ENCODE data around the gene DNAAF1.
A peak's percentile ranks its signal among the peaks of the same experiment; 100 is the strongest.
"Not testable (repeated sequence)": the region's sequence is repeated elsewhere in the genome, so short reads cannot be mapped to it uniquely, and the experiment has no call there.

DNAAF1 gene

DNA sequence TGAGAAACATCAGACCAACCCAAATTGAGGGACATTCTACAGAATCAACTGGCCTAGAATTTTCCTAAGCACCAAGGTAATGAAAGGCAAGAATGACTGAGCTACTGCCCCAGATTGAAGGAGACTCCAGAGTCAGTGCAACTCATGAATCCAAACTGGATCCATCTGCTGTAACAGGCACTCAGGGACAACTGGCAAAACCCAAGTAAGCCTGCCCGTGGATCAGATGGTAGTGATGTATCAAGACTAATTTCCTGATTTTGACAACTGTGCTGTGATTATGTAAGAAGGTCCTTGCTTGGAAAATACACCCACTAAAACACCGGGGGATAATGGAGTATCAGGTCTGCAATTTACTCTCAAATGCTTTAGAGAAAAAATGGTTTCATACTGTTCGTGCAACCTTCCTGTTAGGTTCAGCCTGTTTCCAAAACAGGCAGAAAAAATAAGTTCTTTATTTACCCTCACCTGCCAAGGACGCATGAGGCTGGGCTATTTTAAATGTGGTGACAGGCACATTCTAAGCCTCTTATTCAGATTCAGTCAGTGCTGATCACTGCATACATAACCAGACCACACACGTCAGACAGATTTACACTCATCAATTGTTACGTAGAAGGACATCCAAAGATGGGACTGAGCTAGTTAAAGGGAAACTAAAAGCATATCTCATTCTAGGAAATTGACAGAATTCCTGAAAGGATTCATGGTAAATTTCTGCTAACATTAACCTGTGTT lies 35.3 kb upstream of the DNAAF1 start:
- Histone ChIP-seq H3K27ac (ENCODE audit: low read length) (peak overlapping the region; percentile 50; the same call in 1 of the 2 replicates), H2AFZ (ENCODE audit: low read depth, low read length) (no peak overlapping the region), H3K4me3 (ENCODE audit: low read depth in 1 of 2, low read length in 2 of 2) (no peak overlapping the region), H3K4me1 (ENCODE audit: insufficient read depth, low read length) (peaks cover 27% of the 10 kb centered on the region), H3K9me3 (ENCODE audit: insufficient read depth, low read length, severe bottlenecking) (no peaks in the 10 kb centered on the region), H3K4me2 (ENCODE audit: insufficient read depth, low read length) (no peak overlapping the region), H3K9ac (ENCODE audit: low read depth, low read length) (no peak overlapping the region), H3K27me3 (ENCODE audit: insufficient read depth, low read length, poor library complexity) (no peaks in the 10 kb centered on the region), H4K20me1 (ENCODE audit: insufficient read depth, low read length) (peaks cover 77% of the 10 kb centered on the region), H3K36me3 (ENCODE audit: insufficient read depth, low read length) (peaks cover 53% of the 10 kb centered on the region), H3K79me2 (ENCODE audit: insufficient read depth, low read length) (peaks cover 100% of the 10 kb centered on the region)
- DNase-seq (no peak), ATAC-seq (ENCODE audit: insufficient read depth, low read depth) (no peak)
- TF ChIP-seq, protein P1, sequence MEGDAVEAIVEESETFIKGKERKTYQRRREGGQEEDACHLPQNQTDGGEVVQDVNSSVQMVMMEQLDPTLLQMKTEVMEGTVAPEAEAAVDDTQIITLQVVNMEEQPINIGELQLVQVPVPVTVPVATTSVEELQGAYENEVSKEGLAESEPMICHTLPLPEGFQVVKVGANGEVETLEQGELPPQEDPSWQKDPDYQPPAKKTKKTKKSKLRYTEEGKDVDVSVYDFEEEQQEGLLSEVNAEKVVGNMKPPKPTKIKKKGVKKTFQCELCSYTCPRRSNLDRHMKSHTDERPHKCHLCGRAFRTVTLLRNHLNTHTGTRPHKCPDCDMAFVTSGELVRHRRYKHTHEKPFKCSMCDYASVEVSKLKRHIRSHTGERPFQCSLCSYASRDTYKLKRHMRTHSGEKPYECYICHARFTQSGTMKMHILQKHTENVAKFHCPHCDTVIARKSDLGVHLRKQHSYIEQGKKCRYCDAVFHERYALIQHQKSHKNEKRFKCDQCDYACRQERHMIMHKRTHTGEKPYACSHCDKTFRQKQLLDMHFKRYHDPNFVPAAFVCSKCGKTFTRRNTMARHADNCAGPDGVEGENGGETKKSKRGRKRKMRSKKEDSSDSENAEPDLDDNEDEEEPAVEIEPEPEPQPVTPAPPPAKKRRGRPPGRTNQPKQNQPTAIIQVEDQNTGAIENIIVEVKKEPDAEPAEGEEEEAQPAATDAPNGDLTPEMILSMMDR (IDR thresholded peaks at IDR 0.05; ENCODE audit: borderline replicate concordance, extremely low read depth, low read length, poor library complexity, severe bottlenecking): no peak

GRCh38 chr16:84110527-84110926 lies 34.6 kb upstream of the DNAAF1 start:
- TF ChIP-seq EZH2 (IDR thresholded peaks at IDR 0.05; ENCODE audit: borderline replicate concordance, low read depth, low read length, severe bottlenecking): no peak
- TF ChIP-seq, protein P1 (IDR thresholded peaks at IDR 0.05; ENCODE audit: borderline replicate concordance, extremely low read depth, low read length, poor library complexity, severe bottlenecking): no peak
- no peak overlapping the region for H3K9ac ChIP-seq (ENCODE audit: low read depth, low read length)
- H3K9me3 ChIP-seq (ENCODE audit: insufficient read depth, low read length, severe bottlenecking): no peaks in the 10 kb centered on the region
- no peak overlapping the region for H3K4me2 ChIP-seq (ENCODE audit: insufficient read depth, low read length)
- H3K4me1 ChIP-seq (ENCODE audit: insufficient read depth, low read length): peaks cover 29% of the 10 kb centered on the region
- no peak overlapping the region for H2AFZ ChIP-seq (ENCODE audit: low read depth, low read length)
- ATAC-seq (ENCODE audit: insufficient read depth, low read depth) (no peak), DNase-seq (no peak)
- H3K27me3 ChIP-seq (ENCODE audit: insufficient read depth, low read length, poor library complexity): no peaks in the 10 kb centered on the region
- H4K20me1 ChIP-seq (ENCODE audit: insufficient read depth, low read length): peaks cover 77% of the 10 kb centered on the region
- H3K4me3 ChIP-seq (ENCODE audit: low read depth in 1 of 2, low read length in 2 of 2): no peak overlapping the region
- H3K79me2 ChIP-seq (ENCODE audit: insufficient read depth, low read length): peaks cover 100% of the 10 kb centered on the region
- peaks cover 48% of the 10 kb centered on the region for H3K36me3 ChIP-seq (ENCODE audit: insufficient read depth, low read length)
- H3K27ac ChIP-seq (ENCODE audit: low read length): 0 out of 2 replicates have a peak overlapping the region, but pooled peaks have one; percentile 36

DNA sequence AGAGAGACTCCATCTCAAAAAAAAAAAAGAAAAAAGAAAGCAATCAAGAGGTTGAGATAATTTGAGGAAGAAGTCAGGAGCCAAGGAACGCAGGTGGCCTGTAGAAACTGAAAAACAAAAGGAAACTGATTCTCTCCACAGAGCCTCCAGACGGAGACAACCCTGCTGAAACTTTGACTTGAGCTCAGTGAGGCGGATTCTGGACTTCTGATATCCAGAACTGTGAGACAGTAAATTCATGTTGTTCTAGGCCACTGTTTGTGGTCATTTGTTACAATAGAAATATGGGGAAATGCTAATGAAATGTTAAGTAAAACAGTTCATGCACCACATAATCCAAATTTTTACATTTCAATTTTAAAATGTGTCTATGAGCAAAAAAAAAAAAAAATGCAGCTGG lies 33.6 kb upstream of the DNAAF1 start:
- no peak for TF ChIP-seq EZH2 (IDR thresholded peaks at IDR 0.05; ENCODE audit: borderline replicate concordance, low read depth, low read length, severe bottlenecking)
- TF ChIP-seq, protein P1 (IDR thresholded peaks at IDR 0.05; ENCODE audit: borderline replicate concordance, extremely low read depth, low read length, poor library complexity, severe bottlenecking): no peak
- Histone ChIP-seq H3K9me3 (ENCODE audit: insufficient read depth, low read length, severe bottlenecking) (no peaks in the 10 kb centered on the region), H3K4me2 (ENCODE audit: insufficient read depth, low read length) (no peak overlapping the region), H3K27ac (ENCODE audit: low read length) (no peak overlapping the region), H3K27me3 (ENCODE audit: insufficient read depth, low read length, poor library complexity) (no peaks in the 10 kb centered on the region), H4K20me1 (ENCODE audit: insufficient read depth, low read length) (peaks cover 71% of the 10 kb centered on the region), H3K36me3 (ENCODE audit: insufficient read depth, low read length) (peaks cover 45% of the 10 kb centered on the region), H3K9ac (ENCODE audit: low read depth, low read length) (no peak overlapping the region), H3K4me1 (ENCODE audit: insufficient read depth, low read length) (peaks cover 31% of the 10 kb centered on the region), H3K4me3 (ENCODE audit: low read depth in 1 of 2, low read length in 2 of 2) (no peak overlapping the region), H2AFZ (ENCODE audit: low read depth, low read length) (no peak overlapping the region), H3K79me2 (ENCODE audit: insufficient read depth, low read length) (peaks cover 100% of the 10 kb centered on the region)
- no peak for DNase-seq
- ATAC-seq (ENCODE audit: insufficient read depth, low read depth): no peak

DNA sequence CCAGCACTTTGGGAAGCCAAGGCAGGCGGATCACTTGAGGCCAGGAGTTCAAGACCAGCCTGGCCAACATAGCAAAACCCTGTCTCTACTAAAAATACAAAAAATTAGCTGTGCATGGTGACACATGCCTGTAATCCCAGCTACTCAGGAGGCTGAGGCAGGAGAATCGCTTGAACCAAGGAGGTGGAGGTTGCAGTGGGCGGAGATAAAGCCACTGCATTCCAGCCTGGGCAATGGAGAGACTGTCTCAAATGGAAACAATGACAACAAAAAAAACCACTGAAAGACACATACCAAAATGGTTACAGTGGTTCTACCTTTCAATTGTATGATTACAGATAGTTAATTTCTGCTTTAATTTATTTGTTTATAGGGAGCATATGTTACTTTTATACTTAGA lies 33.2 kb upstream of the DNAAF1 start:
- Histone ChIP-seq H3K36me3 (ENCODE audit: insufficient read depth, low read length) (peaks cover 41% of the 10 kb centered on the region), H3K4me1 (ENCODE audit: insufficient read depth, low read length) (peaks cover 31% of the 10 kb centered on the region), H4K20me1 (ENCODE audit: insufficient read depth, low read length) (peaks cover 67% of the 10 kb centered on the region), H3K79me2 (ENCODE audit: insufficient read depth, low read length) (peaks cover 98% of the 10 kb centered on the region)
- not testable (repeated sequence) for DNase-seq; H3K4me2 ChIP-seq (ENCODE audit: insufficient read depth, low read length); H3K9ac ChIP-seq (ENCODE audit: low read depth, low read length); H3K27ac ChIP-seq (ENCODE audit: low read length); H2AFZ ChIP-seq (ENCODE audit: low read depth, low read length); H3K4me3 ChIP-seq (ENCODE audit: low read depth in 1 of 2, low read length in 2 of 2); H3K9me3 ChIP-seq (ENCODE audit: insufficient read depth, low read length, severe bottlenecking); H3K27me3 ChIP-seq (ENCODE audit: insufficient read depth, low read length, poor library complexity); ATAC-seq (ENCODE audit: insufficient read depth, low read depth)
